Kidney epithelial cell (primary cell): ENCODE measurements around the gene LIG4. TPM values are rescaled to one million over a fixed set of nuclear protein-coding genes. Genes with fewer than 3 reads are reported as not detected.
A peak's percentile ranks its signal among the peaks of the same experiment; 100 is the strongest.

Experiments
- DNase-seq: peaks from one replicate; pipeline ENCODE4 v3.0.0-alpha.2; 2010; ENCODE audit warnings: low read depth
- H3K27me3 ChIP-seq: 2 replicates; pipeline ENCODE4 v1.6.0; 2011; ENCODE audit warnings: low read length; ENCODE audit not compliant: control insufficient read depth, insufficient read depth
- H3K36me3 ChIP-seq: 2 replicates; pipeline ENCODE4 v1.5.1; 2011; ENCODE audit warnings: low read length; ENCODE audit not compliant: control insufficient read depth, insufficient read depth
- H3K4me3 ChIP-seq: 2 replicates; pipeline ENCODE4 v1.5.1; 2011; ENCODE audit warnings: low read depth, mild to moderate bottlenecking, control low read depth, low read length
- total RNA-seq: library from RNA; depleted of rRNA; stranded (reverse); fragments of >200 nt; gene quantifications from 2 replicates; pipeline ENCODE4 v1.2.3, GENCODE V29; 2015
- TF ChIP-seq, protein P1 (sequence below): IDR thresholded peaks from 2 replicates; pipeline ENCODE4 v1.5.1; 2011; ENCODE audit warnings: mild to moderate bottlenecking, moderate library complexity, low read length, control low read depth, inconsistent platforms; ENCODE audit not compliant: insufficient read depth, poor library complexity, severe bottlenecking

Gene LIG4
- total RNA-seq, 1 donor from 2014 or later: 17.3 TPM

DNA sequence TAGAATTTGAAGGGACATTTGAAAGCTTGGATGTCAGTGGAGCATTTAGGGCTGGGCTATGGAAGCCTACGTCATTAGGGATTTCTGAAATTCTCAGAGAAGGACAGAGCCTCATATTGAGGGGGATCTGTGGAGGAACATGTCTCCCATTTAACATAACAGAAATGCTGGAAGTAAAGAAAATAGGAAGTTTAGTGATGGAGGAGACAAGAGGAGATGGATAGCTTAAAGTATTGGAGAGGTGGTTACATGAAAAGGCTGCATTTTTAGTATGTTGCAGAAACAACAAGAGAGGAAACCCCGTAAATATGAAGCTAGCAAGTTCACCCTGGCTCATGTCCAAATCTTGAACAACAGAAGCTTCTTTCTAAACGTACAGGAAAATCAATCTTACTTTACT, 24.4 kb downstream of the LIG4 start:
- no peak for DNase-seq
- H3K27me3 ChIP-seq: no peaks in the 10 kb centered on the region
- no peak overlapping the region for H3K4me3 ChIP-seq
- no peaks in the 10 kb centered on the region for H3K36me3 ChIP-seq
- TF ChIP-seq, protein P1, sequence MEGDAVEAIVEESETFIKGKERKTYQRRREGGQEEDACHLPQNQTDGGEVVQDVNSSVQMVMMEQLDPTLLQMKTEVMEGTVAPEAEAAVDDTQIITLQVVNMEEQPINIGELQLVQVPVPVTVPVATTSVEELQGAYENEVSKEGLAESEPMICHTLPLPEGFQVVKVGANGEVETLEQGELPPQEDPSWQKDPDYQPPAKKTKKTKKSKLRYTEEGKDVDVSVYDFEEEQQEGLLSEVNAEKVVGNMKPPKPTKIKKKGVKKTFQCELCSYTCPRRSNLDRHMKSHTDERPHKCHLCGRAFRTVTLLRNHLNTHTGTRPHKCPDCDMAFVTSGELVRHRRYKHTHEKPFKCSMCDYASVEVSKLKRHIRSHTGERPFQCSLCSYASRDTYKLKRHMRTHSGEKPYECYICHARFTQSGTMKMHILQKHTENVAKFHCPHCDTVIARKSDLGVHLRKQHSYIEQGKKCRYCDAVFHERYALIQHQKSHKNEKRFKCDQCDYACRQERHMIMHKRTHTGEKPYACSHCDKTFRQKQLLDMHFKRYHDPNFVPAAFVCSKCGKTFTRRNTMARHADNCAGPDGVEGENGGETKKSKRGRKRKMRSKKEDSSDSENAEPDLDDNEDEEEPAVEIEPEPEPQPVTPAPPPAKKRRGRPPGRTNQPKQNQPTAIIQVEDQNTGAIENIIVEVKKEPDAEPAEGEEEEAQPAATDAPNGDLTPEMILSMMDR: no peak

DNA sequence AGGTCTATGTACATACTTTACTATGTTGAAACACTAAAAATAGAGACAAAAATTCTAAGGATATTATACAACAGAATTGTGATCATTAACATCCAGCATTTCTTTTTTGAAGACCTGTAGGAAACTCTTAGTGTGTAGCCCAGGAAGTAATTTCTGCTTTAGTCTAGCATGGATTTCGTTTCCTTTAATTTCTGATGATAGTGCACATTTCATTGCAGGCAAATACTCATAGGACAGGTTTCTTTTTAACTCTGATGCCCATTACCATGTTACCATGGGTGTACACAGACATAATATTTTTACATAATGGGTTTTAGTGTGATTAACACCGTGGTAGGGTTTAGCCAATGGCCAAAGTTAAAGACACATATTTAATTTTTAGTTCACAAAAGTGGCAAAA, 27.1 kb downstream of the LIG4 start:
- TF ChIP-seq, protein P1: no peak
- Histone ChIP-seq H3K4me3 (no peak overlapping the region), H3K36me3 (no peaks in the 10 kb centered on the region), H3K27me3 (no peaks in the 10 kb centered on the region)
- DNase-seq: no peak

DNA sequence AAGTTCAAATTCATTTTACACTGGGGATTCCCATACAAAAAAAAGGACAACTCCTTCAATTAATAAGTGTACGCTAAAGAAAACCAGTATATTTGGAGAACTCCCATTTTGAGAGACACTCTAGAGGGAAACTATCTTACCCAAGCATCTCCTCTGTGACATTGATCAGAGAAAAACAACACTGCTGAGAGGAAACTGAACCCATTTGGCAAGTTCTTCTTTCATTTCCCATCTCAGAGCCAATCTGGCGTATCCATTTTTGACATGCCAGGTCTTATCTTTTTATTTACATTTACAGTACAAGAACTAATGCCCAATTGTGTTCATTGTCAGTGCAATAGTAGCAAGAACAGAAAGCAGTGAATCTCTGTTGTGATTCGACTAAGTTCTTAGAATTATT, 30.1 kb downstream of the LIG4 start:
- Histone ChIP-seq H3K4me3 (no peak overlapping the region), H3K36me3 (no peaks in the 10 kb centered on the region), H3K27me3 (no peaks in the 10 kb centered on the region)
- DNase-seq: no peak
- TF ChIP-seq, protein P1: no peak

DNA sequence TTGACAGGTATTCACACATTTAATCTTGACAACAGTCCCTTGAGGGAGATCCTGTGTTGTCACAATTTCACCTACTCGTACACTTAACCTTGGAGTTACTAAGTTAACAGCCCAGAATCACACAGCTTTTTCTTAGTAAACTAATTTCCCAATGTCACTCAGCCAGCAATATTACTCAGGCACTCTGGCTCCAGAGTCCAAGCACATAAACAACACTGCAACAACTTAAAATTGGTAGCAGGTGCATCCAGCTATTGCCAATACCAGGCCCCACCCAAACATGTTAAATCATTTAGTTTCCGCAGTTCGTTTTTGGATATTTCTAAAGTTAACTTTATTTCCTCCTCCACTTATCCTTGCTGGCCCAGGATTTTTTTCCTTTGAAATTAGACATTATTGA, 32.7 kb downstream of the LIG4 start:
- TF ChIP-seq, protein P1: no peak
- Histone ChIP-seq H3K36me3 (no peaks in the 10 kb centered on the region), H3K27me3 (no peaks in the 10 kb centered on the region), H3K4me3 (no peak overlapping the region)
- DNase-seq: no peak

DNA sequence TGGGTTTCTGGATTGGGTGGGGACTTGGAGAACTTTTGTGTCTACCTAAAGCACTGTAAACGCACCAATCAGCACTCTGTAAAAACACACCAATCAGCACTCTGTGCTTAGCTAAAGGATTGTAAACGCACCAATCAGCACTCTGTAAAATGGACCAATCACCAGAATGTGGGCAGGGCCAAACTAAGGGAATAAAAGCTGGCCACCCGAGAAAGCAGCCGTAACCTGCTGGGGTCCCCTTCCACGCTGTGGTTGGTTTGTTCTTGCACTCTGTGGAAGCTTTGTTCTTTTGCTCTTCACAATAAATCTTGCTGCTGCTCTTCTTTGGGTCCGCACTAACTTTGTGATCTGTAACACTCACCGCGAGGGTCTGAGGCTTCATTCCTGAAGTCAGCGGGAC, 37.3 kb downstream of the LIG4 start:
- TF ChIP-seq, protein P1: no peak
- no peaks in the 10 kb centered on the region for H3K36me3 ChIP-seq
- no peaks in the 10 kb centered on the region for H3K27me3 ChIP-seq
- H3K4me3 ChIP-seq: no peak overlapping the region
- DNase-seq: no peak

DNA sequence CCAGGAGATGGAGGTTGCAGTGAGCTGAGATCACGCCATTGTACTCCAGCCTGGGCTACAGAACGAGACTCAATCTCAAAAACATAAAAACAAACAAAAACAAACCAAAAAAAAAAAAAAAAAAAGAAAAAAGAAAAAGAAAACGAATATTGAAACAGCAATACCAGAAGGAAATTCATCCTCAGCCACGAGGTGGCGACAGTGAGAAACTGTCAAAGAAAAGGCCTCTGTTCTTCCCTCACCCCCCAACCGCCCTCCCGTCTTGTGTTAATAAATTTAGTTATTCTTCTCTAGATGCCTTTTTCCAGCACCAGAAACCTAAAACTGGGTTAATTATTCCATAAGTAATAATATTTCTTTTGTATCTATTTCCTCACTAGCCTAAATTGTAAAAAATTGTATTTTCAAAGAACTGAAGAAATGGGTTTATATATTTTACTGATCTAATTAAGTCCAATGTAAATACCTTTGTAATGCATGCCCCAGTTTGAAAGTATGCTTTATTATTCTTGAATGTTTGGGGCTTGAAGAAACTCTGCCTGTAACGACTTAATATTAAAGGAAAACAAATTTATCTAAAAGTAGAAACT, 38.6 kb downstream of the LIG4 start:
- no peak overlapping the region for H3K4me3 ChIP-seq
- TF ChIP-seq, protein P1: peak; percentile 60
- H3K36me3 ChIP-seq: no peaks in the 10 kb centered on the region
- no peak for DNase-seq
- no peaks in the 10 kb centered on the region for H3K27me3 ChIP-seq
